ENCODE measurements around the gene SRSF2.

DNA sequence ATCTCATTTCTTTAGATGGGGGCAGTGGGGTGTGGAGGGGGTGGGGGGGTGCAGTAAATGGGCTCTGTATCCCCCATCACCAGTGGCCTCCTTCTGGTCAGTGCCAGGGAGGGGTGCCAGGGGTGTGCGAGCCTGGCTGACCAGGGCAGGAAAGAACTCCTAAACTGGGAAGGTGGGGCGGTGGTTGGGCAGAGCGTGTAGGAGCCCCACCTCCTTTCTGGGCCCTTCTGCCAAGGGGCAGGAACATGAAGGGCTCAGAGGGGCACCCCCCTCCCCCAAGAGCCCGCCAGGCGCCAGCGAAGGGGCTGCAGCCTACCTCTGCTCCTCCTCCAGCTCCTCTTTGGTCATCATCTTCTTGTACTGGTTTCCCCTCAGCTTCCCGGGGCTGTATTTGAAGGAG, 52.4 kb downstream of the SRSF2 start:
- TF ChIP-seq, protein P1, sequence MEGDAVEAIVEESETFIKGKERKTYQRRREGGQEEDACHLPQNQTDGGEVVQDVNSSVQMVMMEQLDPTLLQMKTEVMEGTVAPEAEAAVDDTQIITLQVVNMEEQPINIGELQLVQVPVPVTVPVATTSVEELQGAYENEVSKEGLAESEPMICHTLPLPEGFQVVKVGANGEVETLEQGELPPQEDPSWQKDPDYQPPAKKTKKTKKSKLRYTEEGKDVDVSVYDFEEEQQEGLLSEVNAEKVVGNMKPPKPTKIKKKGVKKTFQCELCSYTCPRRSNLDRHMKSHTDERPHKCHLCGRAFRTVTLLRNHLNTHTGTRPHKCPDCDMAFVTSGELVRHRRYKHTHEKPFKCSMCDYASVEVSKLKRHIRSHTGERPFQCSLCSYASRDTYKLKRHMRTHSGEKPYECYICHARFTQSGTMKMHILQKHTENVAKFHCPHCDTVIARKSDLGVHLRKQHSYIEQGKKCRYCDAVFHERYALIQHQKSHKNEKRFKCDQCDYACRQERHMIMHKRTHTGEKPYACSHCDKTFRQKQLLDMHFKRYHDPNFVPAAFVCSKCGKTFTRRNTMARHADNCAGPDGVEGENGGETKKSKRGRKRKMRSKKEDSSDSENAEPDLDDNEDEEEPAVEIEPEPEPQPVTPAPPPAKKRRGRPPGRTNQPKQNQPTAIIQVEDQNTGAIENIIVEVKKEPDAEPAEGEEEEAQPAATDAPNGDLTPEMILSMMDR (IDR thresholded peaks at IDR 0.05), result no peak
- no peak for TF ChIP-seq POLR2A (IDR thresholded peaks at IDR 0.05)

Measured in Peyer's patch (tissue), 4 donors.